Fibroblast of mammary gland (primary cell): ENCODE measurements around the gene FITM2.

ENCODE experiments used
- DNase-seq: peaks from one replicate; pipeline ENCODE4 v3.0.0-alpha.2; 2010; ENCODE audit warnings: low read depth
- H3K4me3 ChIP-seq: 2 replicates; pipeline ENCODE4 v1.5.1; 2011; ENCODE audit warnings: low read depth, mild to moderate bottlenecking, low read length, moderate library complexity; ENCODE audit not compliant: control insufficient read depth
- TF ChIP-seq, protein P1 (sequence below): conservative IDR thresholded peaks from 2 replicates; pipeline ENCODE4 v1.5.1; 2011; ENCODE audit warnings: low read depth, low read length, inconsistent platforms; ENCODE audit not compliant: control insufficient read depth, insufficient read depth

The FITM2 gene

DNA sequence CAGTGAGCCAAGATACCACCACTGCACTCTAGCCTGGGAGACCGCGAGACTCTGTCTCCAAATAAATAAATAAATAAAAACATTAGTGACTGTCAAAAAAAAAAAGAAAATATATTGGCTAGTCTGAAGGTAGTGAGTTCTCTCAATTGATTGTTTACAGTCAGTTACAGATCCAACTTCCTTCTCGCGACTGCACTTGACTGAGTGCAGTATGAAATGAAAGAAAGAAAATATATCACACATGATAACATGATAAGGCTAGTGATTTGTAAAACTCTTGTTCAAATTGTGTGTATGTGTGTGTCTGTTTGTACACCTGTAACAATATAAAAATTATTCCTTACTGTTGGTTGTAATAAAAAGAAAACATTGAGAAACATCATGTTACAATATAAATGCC, 33.7 kb upstream of the FITM2 start:
- DNase-seq = no peak
- H3K4me3 ChIP-seq = no peak overlapping the region
- TF ChIP-seq, protein P1, sequence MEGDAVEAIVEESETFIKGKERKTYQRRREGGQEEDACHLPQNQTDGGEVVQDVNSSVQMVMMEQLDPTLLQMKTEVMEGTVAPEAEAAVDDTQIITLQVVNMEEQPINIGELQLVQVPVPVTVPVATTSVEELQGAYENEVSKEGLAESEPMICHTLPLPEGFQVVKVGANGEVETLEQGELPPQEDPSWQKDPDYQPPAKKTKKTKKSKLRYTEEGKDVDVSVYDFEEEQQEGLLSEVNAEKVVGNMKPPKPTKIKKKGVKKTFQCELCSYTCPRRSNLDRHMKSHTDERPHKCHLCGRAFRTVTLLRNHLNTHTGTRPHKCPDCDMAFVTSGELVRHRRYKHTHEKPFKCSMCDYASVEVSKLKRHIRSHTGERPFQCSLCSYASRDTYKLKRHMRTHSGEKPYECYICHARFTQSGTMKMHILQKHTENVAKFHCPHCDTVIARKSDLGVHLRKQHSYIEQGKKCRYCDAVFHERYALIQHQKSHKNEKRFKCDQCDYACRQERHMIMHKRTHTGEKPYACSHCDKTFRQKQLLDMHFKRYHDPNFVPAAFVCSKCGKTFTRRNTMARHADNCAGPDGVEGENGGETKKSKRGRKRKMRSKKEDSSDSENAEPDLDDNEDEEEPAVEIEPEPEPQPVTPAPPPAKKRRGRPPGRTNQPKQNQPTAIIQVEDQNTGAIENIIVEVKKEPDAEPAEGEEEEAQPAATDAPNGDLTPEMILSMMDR = no peak

DNA sequence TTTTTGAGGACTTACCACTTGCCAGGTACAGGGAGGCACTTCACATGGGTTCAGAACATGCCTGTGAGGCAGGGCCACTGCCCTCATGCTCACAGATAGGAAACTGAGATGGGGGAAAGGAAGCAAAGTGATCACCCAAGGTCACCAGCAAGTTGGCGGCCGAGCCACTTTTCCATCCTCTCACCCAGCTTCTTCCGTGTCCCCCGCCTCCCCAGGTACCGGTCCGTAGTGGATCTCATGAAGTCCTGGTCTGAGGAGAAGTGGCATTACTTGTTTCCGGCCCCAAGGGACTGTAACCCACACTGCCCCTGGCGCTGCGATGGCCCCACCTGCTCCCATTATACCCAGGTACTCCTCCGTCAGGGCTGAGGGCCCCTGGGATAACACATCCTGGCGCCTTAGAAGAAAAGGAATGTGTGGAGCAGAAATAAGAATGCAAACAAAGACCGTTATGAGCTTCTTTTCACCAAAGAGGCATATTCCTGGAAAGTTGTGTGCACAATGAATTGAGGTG, 32.2 kb upstream of the FITM2 start:
- TF ChIP-seq, protein P1 = no peak
- DNase-seq = no peak
- H3K4me3 ChIP-seq = no peak overlapping the region

DNA sequence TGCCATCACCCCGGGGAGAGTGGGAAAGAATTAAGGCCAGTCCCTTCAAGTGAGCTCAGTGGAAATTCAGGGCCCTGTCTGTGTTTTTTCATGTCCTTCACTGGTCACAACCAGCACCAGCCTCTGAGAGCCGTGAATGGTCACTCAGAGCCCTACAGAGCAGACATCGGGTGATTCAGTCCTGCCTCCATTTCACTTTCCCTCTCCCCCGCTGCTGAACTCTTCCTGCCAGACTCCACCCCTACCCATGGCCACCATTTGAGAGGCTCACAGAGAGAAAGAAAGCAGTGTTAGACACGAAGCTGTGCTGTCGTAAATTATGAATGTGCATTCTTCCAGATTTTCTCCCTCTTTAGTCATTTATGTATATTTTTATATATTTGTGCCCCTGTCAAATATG, 31.2 kb upstream of the FITM2 start:
- DNase-seq = peak; percentile 9
- TF ChIP-seq, protein P1 = no peak
- H3K4me3 ChIP-seq = no peak overlapping the region

DNA sequence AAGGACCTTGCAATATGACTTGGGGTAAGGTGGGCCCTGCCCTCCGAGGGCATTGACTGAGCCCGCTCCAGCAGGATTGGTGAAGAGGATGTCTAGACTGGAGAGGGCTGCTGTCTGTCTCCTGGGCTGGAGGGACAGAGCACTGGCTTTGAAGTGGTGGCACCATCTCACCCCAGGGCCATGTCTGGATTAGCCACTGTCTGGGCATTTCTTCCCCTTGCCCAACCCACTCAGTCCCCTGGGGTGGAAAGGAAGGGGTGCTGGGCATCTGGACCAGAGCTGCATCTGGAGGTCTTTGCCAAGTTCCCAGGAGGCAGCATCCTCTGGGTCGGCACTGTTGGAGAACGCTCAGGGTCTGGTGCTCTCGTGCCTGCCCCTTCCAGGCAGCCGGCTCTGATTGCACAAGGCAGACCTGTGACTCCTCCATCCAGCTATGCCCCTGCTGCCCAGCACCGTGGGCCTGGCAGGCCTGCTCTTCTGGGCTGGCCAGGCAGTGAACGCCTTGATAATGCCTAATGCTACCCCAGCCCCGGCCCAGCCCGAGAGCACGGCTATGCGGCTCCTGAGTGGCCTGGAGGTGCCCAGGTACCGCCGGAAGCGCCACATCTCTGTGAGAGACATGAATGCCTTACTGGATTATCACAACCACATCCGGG, 25.9 kb upstream of the FITM2 start, which contains the start of gene R3HDML:
TSS of gene R3HDML (plus strand) at position 319 of the 656 bp plus-strand sequence. CDS start at position 434, 115 bp downstream.
- H3K4me3 ChIP-seq = no peak within 1 kb of the TSS
- TF ChIP-seq, protein P1 = no peak
- no peak for DNase-seq

DNA sequence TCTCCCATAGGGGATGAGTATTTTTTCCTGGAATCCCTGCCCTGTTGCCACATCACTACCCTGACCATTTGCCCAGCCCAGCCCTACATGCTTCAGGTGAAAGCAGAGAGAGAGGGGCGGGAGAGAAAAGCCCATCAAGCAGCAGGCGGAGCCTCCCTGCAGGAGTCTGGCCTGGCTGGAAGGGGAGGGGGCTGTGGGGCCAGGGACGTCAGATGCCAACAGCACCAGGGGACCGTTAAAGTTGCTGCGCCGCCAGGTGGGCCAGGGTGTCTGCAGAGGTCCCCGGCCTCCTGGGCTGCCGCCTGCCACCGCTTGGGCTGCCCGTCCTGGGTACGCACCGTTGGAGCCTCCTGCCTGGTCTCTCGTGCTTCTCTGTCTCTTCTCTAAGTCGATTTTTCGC, 25.1 kb upstream of the FITM2 start:
- no peak for DNase-seq
- no peak overlapping the region for H3K4me3 ChIP-seq
- TF ChIP-seq, protein P1 = no peak

DNA sequence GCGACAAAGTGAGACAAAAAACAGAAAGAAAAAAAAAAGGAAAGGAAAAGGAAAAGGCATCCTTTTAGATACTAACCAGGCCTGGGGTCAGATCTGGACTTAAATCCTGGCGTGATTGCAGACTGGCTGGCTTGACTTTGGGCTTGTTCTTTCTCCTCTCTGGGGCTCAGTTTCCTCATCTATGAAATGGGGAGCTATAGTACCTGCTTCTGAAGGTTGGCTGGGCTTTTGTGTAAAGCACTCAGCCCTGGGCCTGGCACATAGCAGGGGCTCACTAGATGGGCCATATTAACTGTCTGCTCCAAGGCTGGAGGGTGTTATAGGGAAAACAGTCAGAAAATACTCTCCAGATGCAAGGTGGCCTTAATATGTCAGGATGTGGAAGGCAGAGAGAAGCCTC, 24.7 kb upstream of the FITM2 start:
- TF ChIP-seq, protein P1 = no peak
- DNase-seq = no peak
- H3K4me3 ChIP-seq = no peak overlapping the region
